Skin of body (tissue), 2 donors: Measurements from ENCODE around the gene TREX2. TPM values are rescaled to one million over a fixed set of nuclear protein-coding genes. Genes with fewer than 3 reads are reported as not detected.

ENCODE experiments used
- small RNA-seq: library from RNA; depleted of rRNA; stranded (forward); fragments of <200 nt; gene quantifications from one replicate; pipeline ENCODE3, GENCODE V24; 2014; ENCODE audit warnings: low replicate concordance
- total RNA-seq: library from RNA; depleted of rRNA; stranded (reverse); fragments of >200 nt; gene quantifications from one replicate; pipeline ENCODE4 v1.2.3, GENCODE V29; 2014

The TREX2 gene
- total RNA-seq, 1 donor from 2014 or later, result 6.1 TPM

Small RNA genes lying within 50 kb of the gene (small RNA-seq; reads per million reads assigned to genes)
- gene RN7SL667P, result not detected

Other genes with a start within 250 kb of the TREX2 start
- gene PNMA6F, start 124.3 kb downstream of the TREX2 start, total RNA-seq, result not detected
- gene ZNF275, start 111.9 kb downstream of the TREX2 start, total RNA-seq, result 8.0 TPM
- not detected for gene PNMA6E, start 44.7 kb downstream of the TREX2 start, total RNA-seq
- gene ZFP92, start 34.6 kb downstream of the TREX2 start, total RNA-seq, result 0.59 TPM
- 12.9 TPM for gene HAUS7, start 24.5 kb upstream of the TREX2 start, total RNA-seq
- 28.1 TPM for gene BGN, start 48.9 kb upstream of the TREX2 start, total RNA-seq
- 0.10 TPM for gene ATP2B3, start 71.6 kb upstream of the TREX2 start, total RNA-seq
- 11.1 TPM for gene CCNQ, start 153.1 kb upstream of the TREX2 start, total RNA-seq
- gene DUSP9, start 201.1 kb upstream of the TREX2 start, total RNA-seq, result 0.10 TPM
- gene PNCK, start 227.8 kb upstream of the TREX2 start, total RNA-seq, result 0.99 TPM
- gene SLC6A8, start 241.9 kb upstream of the TREX2 start, total RNA-seq, result 22.0 TPM